GM12891 (cell line): ENCODE results near the gene CAPZA1.

Experiments
- PAX5 ChIP-seq: IDR thresholded peaks from 2 replicates; pipeline ENCODE4 v1.6.1; 2011; ENCODE audit warnings: low read length, moderate library complexity, mild to moderate bottlenecking; ENCODE audit not compliant: insufficient read depth, severe bottlenecking
- POLR2A ChIP-seq: IDR thresholded peaks from 2 replicates; pipeline ENCODE4 v1.6.1; 2011; ENCODE audit warnings: low read depth, low read length, control low read depth
- SPI1 ChIP-seq: IDR thresholded peaks from 2 replicates; pipeline ENCODE4 v1.6.1; 2011; ENCODE audit warnings: low read depth, low read length, control low read depth

- no peak for TF ChIP-seq PAX5
- no peak for TF ChIP-seq POLR2A
- TF ChIP-seq SPI1 = no peak
Measured at GRCh38 chr1:112594208-112594876, 25.3 kb upstream of the CAPZA1 start.
